ENCODE measurements around the gene NIPSNAP3A.

NIPSNAP3A gene

DNA sequence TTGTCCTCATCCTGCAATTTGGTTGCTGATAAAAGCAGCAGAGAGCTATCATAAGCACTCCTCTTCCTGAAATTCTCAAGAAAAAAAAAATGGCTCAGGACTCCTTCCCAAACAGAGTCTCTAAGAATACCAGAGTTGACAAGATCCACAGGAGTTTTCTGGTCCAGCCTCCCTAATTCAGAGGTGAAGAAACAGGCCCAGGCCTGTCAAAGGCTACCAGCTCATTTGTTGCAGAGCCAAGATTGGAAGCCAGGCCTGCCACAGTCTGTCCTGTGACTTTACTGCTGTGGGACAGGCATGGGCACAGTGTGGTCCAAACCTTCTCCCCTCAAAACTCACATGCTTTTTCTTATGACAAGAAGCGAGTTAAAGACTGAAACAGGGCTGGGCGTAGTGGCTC is 58.0 kb downstream of the NIPSNAP3A start:
- H3K27me3 ChIP-seq (ENCODE audit: control insufficient read depth, low read length): no peaks in the 10 kb centered on the region
- H3K27ac ChIP-seq (ENCODE audit: low read depth, low read length): no peak overlapping the region
- no peak overlapping the region for H3K4me3 ChIP-seq (ENCODE audit: low read length)
- no peaks in the 10 kb centered on the region for H3K79me2 ChIP-seq (ENCODE audit: control insufficient read depth, low read length)
- no peaks in the 10 kb centered on the region for H3K9me2 ChIP-seq (replicated peaks; ENCODE audit: control insufficient read depth, low read length)
- no peaks in the 10 kb centered on the region for H3F3A ChIP-seq (ENCODE audit: control insufficient read depth, insufficient read depth)
- H3K9me3 ChIP-seq (ENCODE audit: control insufficient read depth, insufficient read depth, low read length): no peaks in the 10 kb centered on the region
- TF ChIP-seq, protein P1, sequence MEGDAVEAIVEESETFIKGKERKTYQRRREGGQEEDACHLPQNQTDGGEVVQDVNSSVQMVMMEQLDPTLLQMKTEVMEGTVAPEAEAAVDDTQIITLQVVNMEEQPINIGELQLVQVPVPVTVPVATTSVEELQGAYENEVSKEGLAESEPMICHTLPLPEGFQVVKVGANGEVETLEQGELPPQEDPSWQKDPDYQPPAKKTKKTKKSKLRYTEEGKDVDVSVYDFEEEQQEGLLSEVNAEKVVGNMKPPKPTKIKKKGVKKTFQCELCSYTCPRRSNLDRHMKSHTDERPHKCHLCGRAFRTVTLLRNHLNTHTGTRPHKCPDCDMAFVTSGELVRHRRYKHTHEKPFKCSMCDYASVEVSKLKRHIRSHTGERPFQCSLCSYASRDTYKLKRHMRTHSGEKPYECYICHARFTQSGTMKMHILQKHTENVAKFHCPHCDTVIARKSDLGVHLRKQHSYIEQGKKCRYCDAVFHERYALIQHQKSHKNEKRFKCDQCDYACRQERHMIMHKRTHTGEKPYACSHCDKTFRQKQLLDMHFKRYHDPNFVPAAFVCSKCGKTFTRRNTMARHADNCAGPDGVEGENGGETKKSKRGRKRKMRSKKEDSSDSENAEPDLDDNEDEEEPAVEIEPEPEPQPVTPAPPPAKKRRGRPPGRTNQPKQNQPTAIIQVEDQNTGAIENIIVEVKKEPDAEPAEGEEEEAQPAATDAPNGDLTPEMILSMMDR (IDR thresholded peaks at IDR 0.05; ENCODE audit: low read depth, low read length, poor library complexity, severe bottlenecking): no peak
- TF ChIP-seq EZH2phosphoT487 (IDR thresholded peaks at IDR 0.05; ENCODE audit: borderline replicate concordance, low read length): no peak
- no peaks in the 10 kb centered on the region for H3K4me1 ChIP-seq (ENCODE audit: control insufficient read depth, low read length)
- no peaks in the 10 kb centered on the region for H4K20me1 ChIP-seq (ENCODE audit: control insufficient read depth, insufficient read depth, low read depth, low read length)
- no peak overlapping the region for H3K4me2 ChIP-seq (ENCODE audit: low read length)
- peaks cover 77% of the 10 kb centered on the region for H3K36me3 ChIP-seq (ENCODE audit: control insufficient read depth, low read length)

- Histone ChIP-seq H3K36me3 (ENCODE audit: control insufficient read depth, low read length) (peaks cover 83% of the 10 kb centered on the region), H3K9me2 (replicated peaks; ENCODE audit: control insufficient read depth, low read length) (no peaks in the 10 kb centered on the region), H3K79me2 (ENCODE audit: control insufficient read depth, low read length) (no peaks in the 10 kb centered on the region), H3K4me2 (ENCODE audit: low read length) (no peak overlapping the region), H3K4me3 (ENCODE audit: low read length) (no peak overlapping the region), H3F3A (ENCODE audit: control insufficient read depth, insufficient read depth) (no peaks in the 10 kb centered on the region), H3K27ac (ENCODE audit: low read depth, low read length) (no peak overlapping the region), H3K27me3 (ENCODE audit: control insufficient read depth, low read length) (no peaks in the 10 kb centered on the region), H3K9me3 (ENCODE audit: control insufficient read depth, insufficient read depth, low read length) (no peaks in the 10 kb centered on the region), H4K20me1 (ENCODE audit: control insufficient read depth, insufficient read depth, low read depth, low read length) (no peaks in the 10 kb centered on the region), H3K4me1 (ENCODE audit: control insufficient read depth, low read length) (no peaks in the 10 kb centered on the region)
- no peak for TF ChIP-seq EZH2phosphoT487 (IDR thresholded peaks at IDR 0.05; ENCODE audit: borderline replicate concordance, low read length)
- TF ChIP-seq, protein P1 (IDR thresholded peaks at IDR 0.05; ENCODE audit: low read depth, low read length, poor library complexity, severe bottlenecking): no peak
Observed at GRCh38 chr9:104808035-104808614, 60.6 kb downstream of the NIPSNAP3A start.
